GM12865 (cell line): ENCODE results near the gene KASH5.
A peak's percentile ranks its signal among the peaks of the same experiment; 100 is the strongest.

Experiments used
- DNase-seq: peaks from one replicate; pipeline ENCODE4 v3.0.0; 2010; ENCODE audit warnings: low read depth
- H3K4me3 ChIP-seq: 2 replicates; pipeline ENCODE4 v1.5.1; 2011; ENCODE audit warnings: mild to moderate bottlenecking, low read depth, low read length, control low read depth
- TF ChIP-seq, protein P1 (sequence below): IDR thresholded peaks from 2 replicates; pipeline ENCODE4 v1.5.1; 2011; ENCODE audit warnings: low read length, control low read depth, low read depth, inconsistent platforms; ENCODE audit not compliant: insufficient read depth; ENCODE audit errors: missing control alignments

The KASH5 gene

DNA sequence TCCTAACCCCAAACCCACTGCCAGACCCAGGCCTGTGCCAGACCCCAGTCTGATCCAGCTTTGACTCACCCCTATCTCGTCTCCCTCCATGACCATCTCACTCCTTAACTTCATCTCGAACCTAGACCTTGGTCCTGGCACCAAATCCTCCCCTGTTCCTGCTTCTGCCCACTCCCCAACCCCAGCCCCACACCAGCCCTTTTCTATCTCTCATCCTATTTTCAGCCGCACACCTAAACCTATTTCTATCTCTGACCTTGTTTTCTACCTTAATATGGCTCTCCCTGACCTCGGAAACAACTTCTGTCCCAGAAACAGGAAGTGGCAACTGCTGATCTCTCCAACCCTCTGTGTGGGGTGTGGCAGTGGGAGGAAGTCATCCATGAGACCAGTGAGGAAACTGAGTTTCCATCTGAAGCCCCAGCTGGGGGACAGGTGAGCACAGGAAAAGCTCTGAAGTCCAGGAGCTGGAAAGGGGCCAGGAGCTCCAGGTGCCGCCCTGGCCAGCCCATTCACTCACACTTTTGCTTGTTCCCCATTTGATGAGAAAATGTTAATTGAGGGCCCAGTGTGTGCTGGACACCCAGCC lies 21.5 kb downstream of the KASH5 start:
- peak; percentile 68 for DNase-seq
- TF ChIP-seq, protein P1, sequence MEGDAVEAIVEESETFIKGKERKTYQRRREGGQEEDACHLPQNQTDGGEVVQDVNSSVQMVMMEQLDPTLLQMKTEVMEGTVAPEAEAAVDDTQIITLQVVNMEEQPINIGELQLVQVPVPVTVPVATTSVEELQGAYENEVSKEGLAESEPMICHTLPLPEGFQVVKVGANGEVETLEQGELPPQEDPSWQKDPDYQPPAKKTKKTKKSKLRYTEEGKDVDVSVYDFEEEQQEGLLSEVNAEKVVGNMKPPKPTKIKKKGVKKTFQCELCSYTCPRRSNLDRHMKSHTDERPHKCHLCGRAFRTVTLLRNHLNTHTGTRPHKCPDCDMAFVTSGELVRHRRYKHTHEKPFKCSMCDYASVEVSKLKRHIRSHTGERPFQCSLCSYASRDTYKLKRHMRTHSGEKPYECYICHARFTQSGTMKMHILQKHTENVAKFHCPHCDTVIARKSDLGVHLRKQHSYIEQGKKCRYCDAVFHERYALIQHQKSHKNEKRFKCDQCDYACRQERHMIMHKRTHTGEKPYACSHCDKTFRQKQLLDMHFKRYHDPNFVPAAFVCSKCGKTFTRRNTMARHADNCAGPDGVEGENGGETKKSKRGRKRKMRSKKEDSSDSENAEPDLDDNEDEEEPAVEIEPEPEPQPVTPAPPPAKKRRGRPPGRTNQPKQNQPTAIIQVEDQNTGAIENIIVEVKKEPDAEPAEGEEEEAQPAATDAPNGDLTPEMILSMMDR, result no peak
- H3K4me3 ChIP-seq, result peak overlapping the region; percentile 47

DNA sequence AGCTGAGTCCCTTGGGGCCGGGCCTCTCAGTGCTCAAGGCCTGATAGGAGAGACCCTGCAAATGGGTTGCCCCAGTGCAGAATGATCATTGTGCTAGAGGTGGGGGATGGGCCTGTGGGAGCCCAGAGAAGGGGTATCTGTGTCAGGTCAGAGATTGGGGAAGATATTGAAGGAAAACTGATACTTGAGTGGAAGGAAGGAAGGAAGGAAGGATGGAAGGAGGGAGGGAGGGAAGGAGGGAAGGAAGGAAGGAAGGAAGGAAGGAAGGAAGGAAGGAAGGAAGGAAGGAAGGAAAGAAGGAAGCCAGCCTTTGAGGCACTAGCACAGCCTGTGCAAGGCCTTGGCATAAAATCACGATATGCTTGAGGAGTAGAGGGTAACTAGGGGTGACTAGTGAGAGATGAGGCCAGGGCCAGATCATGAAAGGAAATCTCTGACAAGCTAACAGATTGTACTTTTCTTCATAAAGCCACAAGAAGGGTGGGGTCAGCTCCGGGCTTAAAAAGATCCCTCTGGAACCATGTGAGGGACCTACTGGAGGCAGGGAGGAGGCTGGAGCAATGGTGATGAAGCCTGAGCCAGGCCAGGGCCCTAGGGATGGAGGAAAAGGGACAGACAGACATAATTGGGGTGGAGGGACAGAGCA lies 23.8 kb downstream of the KASH5 start:
- H3K4me3 ChIP-seq, result no peak overlapping the region
- no peak for DNase-seq
- TF ChIP-seq, protein P1, result no peak

DNA sequence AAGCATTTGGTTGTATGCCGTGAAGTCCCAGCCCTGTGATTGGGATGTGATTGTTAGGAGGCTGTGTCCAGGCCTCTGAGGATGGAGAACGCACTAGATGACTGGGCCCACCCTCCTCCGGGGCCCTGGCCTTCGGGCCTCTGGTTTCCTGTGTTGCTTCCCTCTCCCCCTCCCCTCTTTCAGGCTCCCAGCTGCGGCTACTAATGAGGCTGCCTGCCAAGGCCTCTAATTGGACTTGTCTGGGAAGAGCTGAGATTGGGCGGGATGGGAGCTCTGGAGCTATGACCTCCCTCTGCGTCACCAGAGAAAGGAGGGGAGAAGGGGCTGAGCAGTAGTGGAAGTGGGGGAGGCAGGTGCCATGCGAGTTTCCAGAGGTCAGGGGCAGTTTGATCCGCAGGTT lies 25.3 kb downstream of the KASH5 start:
- no peak overlapping the region for H3K4me3 ChIP-seq
- TF ChIP-seq, protein P1, result no peak
- no peak for DNase-seq

DNA sequence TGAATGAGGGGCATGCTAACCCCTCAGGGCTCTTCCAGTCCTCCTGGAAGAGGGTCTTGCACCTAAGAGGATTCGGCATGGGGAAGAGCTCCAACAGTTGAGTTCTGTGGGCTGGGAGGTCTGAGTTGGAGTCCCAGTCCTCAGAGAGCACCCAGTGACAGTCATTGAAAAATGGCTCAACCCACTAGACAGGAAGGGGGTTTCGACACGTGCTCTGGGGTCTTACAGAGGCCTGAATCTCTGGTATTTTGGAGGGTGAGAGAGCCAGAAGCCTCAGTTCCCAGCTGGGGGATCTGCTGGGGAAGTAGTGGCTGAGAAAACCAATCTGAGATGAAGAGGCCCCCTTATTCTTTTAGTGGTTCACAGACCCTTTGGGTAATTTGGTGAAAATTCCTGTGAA lies 26.2 kb downstream of the KASH5 start:
- no peak overlapping the region for H3K4me3 ChIP-seq
- no peak for DNase-seq
- TF ChIP-seq, protein P1, result no peak

DNA sequence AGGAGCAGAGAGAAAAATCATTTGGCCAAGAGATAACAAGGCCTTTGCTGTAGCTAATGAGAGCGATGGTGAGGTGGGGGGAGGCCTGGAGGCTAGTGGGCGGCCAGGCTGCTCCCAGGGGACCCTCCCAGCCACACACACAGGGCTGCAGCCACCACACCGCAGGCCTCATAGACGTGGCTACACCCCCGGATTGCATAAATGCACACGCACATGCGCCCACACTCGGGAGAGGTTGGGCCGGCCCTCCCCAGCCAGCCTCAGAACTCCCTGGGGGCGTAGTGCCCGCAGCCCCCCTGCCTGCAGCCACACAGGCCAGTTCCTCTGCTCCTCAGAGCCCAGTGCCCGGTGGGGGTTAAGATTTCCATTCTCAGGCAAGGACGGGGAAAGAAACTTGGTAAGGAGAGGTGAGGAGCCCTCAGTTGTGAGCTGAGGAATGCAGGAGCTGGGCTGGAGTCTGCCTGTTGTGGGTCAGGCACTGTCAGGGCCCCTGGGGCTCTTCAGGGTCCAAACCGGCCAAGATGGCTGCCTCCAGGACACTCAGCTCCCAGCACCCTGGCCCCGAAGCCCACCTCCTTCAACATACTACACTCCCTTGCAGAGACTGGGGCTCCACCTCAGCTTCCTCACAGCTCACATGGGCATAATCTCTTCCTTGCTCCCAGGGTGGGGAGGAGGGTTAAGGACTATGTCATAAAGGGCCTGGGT lies 27.2 kb downstream of the KASH5 start:
- DNase-seq, result peak; percentile 63
- TF ChIP-seq, protein P1, result no peak
- no peak overlapping the region for H3K4me3 ChIP-seq

DNA sequence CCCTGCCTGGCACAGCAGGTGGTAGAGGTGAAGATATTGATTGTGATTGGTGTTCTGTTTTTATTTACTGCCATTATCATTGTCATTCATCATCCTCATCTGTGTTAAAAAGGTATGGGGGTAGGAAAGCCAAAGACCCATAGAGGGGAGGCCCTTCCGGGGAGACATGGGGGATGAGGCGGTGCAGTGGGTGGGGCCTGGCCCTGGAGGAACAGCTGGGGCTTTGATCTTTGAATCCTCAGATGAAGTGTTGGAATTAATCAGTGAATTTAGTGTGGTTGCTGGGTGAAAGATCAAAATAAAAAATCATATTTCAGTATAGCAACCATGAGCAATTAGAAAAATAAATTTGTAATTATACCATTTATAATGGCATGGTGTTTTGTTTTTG lies 27.8 kb downstream of the KASH5 start:
- no peak for DNase-seq
- TF ChIP-seq, protein P1, result no peak
- H3K4me3 ChIP-seq, result no peak overlapping the region

DNA sequence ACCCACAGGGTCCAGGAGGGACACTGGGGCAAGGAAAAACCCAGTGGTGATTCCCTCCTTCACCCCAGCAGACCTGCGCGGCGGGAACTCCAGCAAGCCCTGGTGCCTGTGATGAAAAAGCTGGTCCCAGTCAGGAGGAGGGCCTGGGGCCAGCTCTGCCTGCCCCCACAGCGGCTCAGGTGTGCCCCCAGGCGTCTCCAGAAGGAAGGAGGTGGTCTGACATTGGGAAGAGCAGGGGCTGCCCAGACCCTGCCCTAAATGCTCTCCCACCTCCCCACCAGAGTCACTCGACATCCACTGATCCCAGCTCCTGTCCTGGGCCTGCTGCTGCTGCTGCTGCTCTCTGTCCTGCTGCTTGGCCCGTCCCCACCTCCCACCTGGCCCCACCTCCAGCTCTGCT lies 29.0 kb downstream of the KASH5 start:
- no peak overlapping the region for H3K4me3 ChIP-seq
- no peak for DNase-seq
- TF ChIP-seq, protein P1, result no peak
